Neural cell (in vitro differentiated cells): Measurements from ENCODE around the gene CFAP61. TPM values are rescaled to one million over a fixed set of nuclear protein-coding genes. Genes with fewer than 3 reads are reported as not detected.

Source experiments
- H2AFZ ChIP-seq: fragments of 200-600, 300-800 bp; sonication (generic), shearing (Covaris generic); 2 replicates; pipeline ENCODE4 v1.6.0; 2014; ENCODE audit warnings: low read depth, mild to moderate bottlenecking, antibody characterized with exemption, low read length, moderate library complexity
- H3F3A ChIP-seq: fragments of 200-600 bp; shearing (Covaris generic); 2 replicates; pipeline ENCODE4 v1.6.1; 2016; ENCODE audit warnings: mild to moderate bottlenecking, moderate library complexity, mixed read lengths, antibody characterized with exemption, low read length; ENCODE audit not compliant: insufficient read depth, poor library complexity, severe bottlenecking
- H3K27ac ChIP-seq: fragments of 200-600, 300-800 bp; sonication (generic), shearing (Covaris generic); 2 replicates; pipeline ENCODE4 v1.5.1; 2014; ENCODE audit warnings: mild to moderate bottlenecking, low read length, moderate library complexity
- H3K27me3 ChIP-seq: fragments of 300-800, 200-600 bp; sonication (generic), shearing (Covaris generic); 2 replicates; pipeline ENCODE4 v1.6.0; 2014; ENCODE audit warnings: mild to moderate bottlenecking, low read depth, low read length, moderate library complexity; ENCODE audit not compliant: insufficient read depth
- H3K36me3 ChIP-seq: fragments of 300-800, 200-600 bp; sonication (generic), shearing (Covaris generic); 2 replicates; pipeline ENCODE4 v1.5.1; 2014; ENCODE audit warnings: mild to moderate bottlenecking, antibody characterized with exemption, low read length, moderate library complexity; ENCODE audit not compliant: insufficient read depth
- H3K4me2 ChIP-seq: fragments of 300-800, 200-600 bp; sonication (generic), shearing (Covaris generic); 2 replicates; pipeline ENCODE4 v1.6.0; 2014; ENCODE audit warnings: mild to moderate bottlenecking, low read length
- H3K4me3 ChIP-seq: fragments of 300-800, 200-600 bp; sonication (generic), shearing (Covaris generic); 2 replicates; pipeline ENCODE4 v1.5.1; 2014; ENCODE audit warnings: mild to moderate bottlenecking, low read length, moderate library complexity
- H3K79me2 ChIP-seq: fragments of 200-600 bp; shearing (Covaris generic); replicated peaks from 2 replicates; pipeline ENCODE4 v1.6.0; 2014; ENCODE audit warnings: mild to moderate bottlenecking, low read length, moderate library complexity; ENCODE audit not compliant: insufficient read depth
- H3K9ac ChIP-seq: fragments of 300-800, 200-600 bp; sonication (generic), shearing (Covaris generic); 2 replicates; pipeline ENCODE4 v1.6.1; 2016; ENCODE audit warnings: mild to moderate bottlenecking, low read length, mixed read lengths
- H3K9me2 ChIP-seq: fragments of 200-600 bp; shearing (Covaris generic); 2 replicates; pipeline ENCODE4 v1.6.1; 2016; ENCODE audit warnings: mild to moderate bottlenecking, low read length, mixed read lengths; ENCODE audit not compliant: insufficient read depth
- H3K9me3 ChIP-seq: fragments of 200-600, 300-800 bp; sonication (generic), shearing (Covaris generic); 2 replicates; pipeline ENCODE4 v1.6.1; 2016; ENCODE audit warnings: mild to moderate bottlenecking, mixed run types, low read length, moderate library complexity, mixed read lengths
- H4K20me1 ChIP-seq: fragments of 200-600 bp; shearing (Covaris generic); 2 replicates; pipeline ENCODE4 v1.6.1; 2016; ENCODE audit warnings: mild to moderate bottlenecking, mixed run types; ENCODE audit not compliant: insufficient read depth
- CTCF ChIP-seq: fragments of 450-650 bp; IDR thresholded peaks from 2 replicates; pipeline ENCODE4 v1.5.1; 2014; ENCODE audit warnings: antibody characterized with exemption, mild to moderate bottlenecking, moderate library complexity; ENCODE audit not compliant: poor library complexity, severe bottlenecking
- EP300 ChIP-seq: fragments of 450-650 bp; conservative IDR thresholded peaks from 2 replicates; pipeline ENCODE4 v1.6.1; 2014; ENCODE audit warnings: antibody characterized with exemption, mild to moderate bottlenecking, moderate library complexity; ENCODE audit not compliant: poor library complexity, severe bottlenecking
- EZH2 ChIP-seq: fragments of 200-600, 300-800 bp; shearing (Covaris generic), sonication (generic); IDR thresholded peaks from 2 replicates; pipeline ENCODE4 v1.6.1; 2014; ENCODE audit warnings: antibody characterized with exemption, low read length, borderline replicate concordance, mild to moderate bottlenecking; ENCODE audit not compliant: insufficient read depth, poor library complexity, severe bottlenecking
- MXI1 ChIP-seq: fragments of 450-650 bp; conservative IDR thresholded peaks from 2 replicates; pipeline ENCODE4 v1.6.1; 2014; ENCODE audit warnings: antibody characterized with exemption, mild to moderate bottlenecking; ENCODE audit not compliant: poor library complexity, severe bottlenecking
- POLR2AphosphoS5 ChIP-seq: IDR thresholded peaks from 2 replicates; pipeline ENCODE4 v1.6.1; 2012
- RAD21 ChIP-seq: fragments of 450-650 bp; conservative IDR thresholded peaks from 2 replicates; pipeline ENCODE4 v1.6.1; 2014; ENCODE audit warnings: antibody characterized with exemption, mild to moderate bottlenecking, moderate library complexity
- SMC3 ChIP-seq: fragments of 450-650 bp; conservative IDR thresholded peaks from 2 replicates; pipeline ENCODE4 v1.6.1; 2014; ENCODE audit warnings: antibody characterized with exemption, mild to moderate bottlenecking, moderate library complexity; ENCODE audit not compliant: poor library complexity
- TAF1 ChIP-seq: IDR thresholded peaks from 2 replicates; pipeline ENCODE4 v1.6.1; 2012; ENCODE audit warnings: low read depth
- polyA plus RNA-seq: library from polyadenylated mRNA; depleted of rRNA; stranded (reverse); fragments of >200 nt; gene quantifications from 2 replicates; pipeline ENCODE4 v1.2.3, GENCODE V29; 2014
- TF ChIP-seq, protein P1 (sequence below): IDR thresholded peaks from 2 replicates; pipeline ENCODE4 v1.6.1; 2012; ENCODE audit warnings: borderline replicate concordance

The CFAP61 gene
- polyA plus RNA-seq, 1 donor from 2014 or later: 0.42 TPM

DNA sequence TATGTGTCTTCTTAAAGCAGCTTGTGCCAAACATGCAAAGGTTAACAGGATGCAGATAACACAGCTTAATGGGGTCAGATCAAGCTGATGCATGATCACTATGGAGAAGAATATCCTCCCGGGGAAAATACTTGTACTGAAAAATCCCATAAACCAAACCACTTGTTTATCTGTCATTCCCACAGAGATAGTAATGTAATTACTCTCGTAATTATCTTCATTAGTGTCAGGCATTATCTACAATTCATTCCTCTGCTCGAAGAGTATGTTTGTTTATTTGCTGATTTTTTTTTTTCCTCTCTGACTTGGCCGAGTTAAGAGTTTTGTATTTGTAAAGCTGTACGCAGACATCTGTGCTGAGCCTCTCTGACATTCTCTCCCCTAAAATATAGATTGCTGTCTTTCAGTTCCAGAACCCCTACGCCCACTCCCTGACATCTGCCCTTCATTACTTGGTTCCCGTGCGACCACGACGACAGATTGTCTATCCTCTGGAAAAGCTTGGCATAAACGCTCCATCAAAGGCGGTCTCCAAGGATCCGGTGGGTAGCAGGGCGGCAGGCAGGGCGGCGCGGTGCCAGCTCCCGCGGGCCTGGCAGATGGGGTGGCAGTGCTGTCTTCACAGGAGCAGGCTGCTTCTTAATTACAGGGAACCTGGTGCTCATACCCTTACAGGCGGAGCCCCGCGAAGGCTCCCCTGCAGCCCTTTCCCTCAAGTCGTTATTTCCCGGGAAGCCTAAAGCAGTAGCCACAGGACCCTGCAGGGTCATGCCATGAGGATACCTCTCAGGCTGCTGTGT lies 147.2 kb downstream of the CFAP61 start:
- Histone ChIP-seq H2AFZ (no peak overlapping the region), H3F3A (no peaks in the 10 kb centered on the region)
- no peak for TF ChIP-seq POLR2AphosphoS5
- no peak for TF ChIP-seq TAF1
- no peak for TF ChIP-seq MXI1
- no peak for TF ChIP-seq SMC3
- no peak for TF ChIP-seq CTCF
- TF ChIP-seq, protein P1, sequence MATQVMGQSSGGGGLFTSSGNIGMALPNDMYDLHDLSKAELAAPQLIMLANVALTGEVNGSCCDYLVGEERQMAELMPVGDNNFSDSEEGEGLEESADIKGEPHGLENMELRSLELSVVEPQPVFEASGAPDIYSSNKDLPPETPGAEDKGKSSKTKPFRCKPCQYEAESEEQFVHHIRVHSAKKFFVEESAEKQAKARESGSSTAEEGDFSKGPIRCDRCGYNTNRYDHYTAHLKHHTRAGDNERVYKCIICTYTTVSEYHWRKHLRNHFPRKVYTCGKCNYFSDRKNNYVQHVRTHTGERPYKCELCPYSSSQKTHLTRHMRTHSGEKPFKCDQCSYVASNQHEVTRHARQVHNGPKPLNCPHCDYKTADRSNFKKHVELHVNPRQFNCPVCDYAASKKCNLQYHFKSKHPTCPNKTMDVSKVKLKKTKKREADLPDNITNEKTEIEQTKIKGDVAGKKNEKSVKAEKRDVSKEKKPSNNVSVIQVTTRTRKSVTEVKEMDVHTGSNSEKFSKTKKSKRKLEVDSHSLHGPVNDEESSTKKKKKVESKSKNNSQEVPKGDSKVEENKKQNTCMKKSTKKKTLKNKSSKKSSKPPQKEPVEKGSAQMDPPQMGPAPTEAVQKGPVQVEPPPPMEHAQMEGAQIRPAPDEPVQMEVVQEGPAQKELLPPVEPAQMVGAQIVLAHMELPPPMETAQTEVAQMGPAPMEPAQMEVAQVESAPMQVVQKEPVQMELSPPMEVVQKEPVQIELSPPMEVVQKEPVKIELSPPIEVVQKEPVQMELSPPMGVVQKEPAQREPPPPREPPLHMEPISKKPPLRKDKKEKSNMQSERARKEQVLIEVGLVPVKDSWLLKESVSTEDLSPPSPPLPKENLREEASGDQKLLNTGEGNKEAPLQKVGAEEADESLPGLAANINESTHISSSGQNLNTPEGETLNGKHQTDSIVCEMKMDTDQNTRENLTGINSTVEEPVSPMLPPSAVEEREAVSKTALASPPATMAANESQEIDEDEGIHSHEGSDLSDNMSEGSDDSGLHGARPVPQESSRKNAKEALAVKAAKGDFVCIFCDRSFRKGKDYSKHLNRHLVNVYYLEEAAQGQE: no peak
- no peak for TF ChIP-seq RAD21

GRCh38 chr20:20201124-20201523 lies 148.8 kb downstream of the CFAP61 start:
- no peak overlapping the region for H2AFZ ChIP-seq
- no peaks in the 10 kb centered on the region for H4K20me1 ChIP-seq
- H3K27me3 ChIP-seq: no peaks in the 10 kb centered on the region
- no peaks in the 10 kb centered on the region for H3K79me2 ChIP-seq
- no peaks in the 10 kb centered on the region for H3K9me2 ChIP-seq
- H3K9me3 ChIP-seq: no peaks in the 10 kb centered on the region
- no peak overlapping the region for H3K27ac ChIP-seq
- no peak for TF ChIP-seq POLR2AphosphoS5
- TF ChIP-seq TAF1: no peak
- TF ChIP-seq MXI1: no peak
- TF ChIP-seq, protein P1: no peak
- no peak for TF ChIP-seq RAD21
- no peak for TF ChIP-seq SMC3
- TF ChIP-seq CTCF: no peak
- TF ChIP-seq EP300: no peak
- no peak for TF ChIP-seq EZH2
- no peak overlapping the region for H3K9ac ChIP-seq
- no peaks in the 10 kb centered on the region for H3K36me3 ChIP-seq
- H3F3A ChIP-seq: no peaks in the 10 kb centered on the region
- H3K4me2 ChIP-seq: no peak overlapping the region
- H3K4me3 ChIP-seq: no peak overlapping the region

More for the DNA sequence above, 147.2 kb downstream of the CFAP61 start:
- Histone ChIP-seq H3K9me3 (no peaks in the 10 kb centered on the region), H3K4me3 (no peak overlapping the region), H3K9ac (no peak overlapping the region), H4K20me1 (no peaks in the 10 kb centered on the region), H3K27me3 (no peaks in the 10 kb centered on the region), H3K9me2 (no peaks in the 10 kb centered on the region), H3K79me2 (no peaks in the 10 kb centered on the region), H3K27ac (no peak overlapping the region), H3K36me3 (no peaks in the 10 kb centered on the region), H3K4me2 (no peak overlapping the region)
